Smooth muscle cell (in vitro differentiated cells): ENCODE data around the gene WDFY1. TPM values are rescaled to one million over a fixed set of nuclear protein-coding genes. Genes with fewer than 3 reads are reported as not detected.

ENCODE experiments used
- DNase-seq: peaks from one replicate; lab custom pipeline; 2025; ENCODE audit not compliant: unreplicated experiment; lab: John Stamatoyannopoulos, UW
- H2AFZ ChIP-seq: fragments of 200-600 bp; sonication (generic); 2 replicates; pipeline ENCODE4 v1.6.0; 2016; ENCODE audit warnings: antibody characterized with exemption, low read depth, mild to moderate bottlenecking
- H3F3A ChIP-seq: fragments of 200-600 bp; sonication (generic); 2 replicates; pipeline ENCODE4 v1.6.0; 2017; ENCODE audit warnings: antibody characterized with exemption, low read depth
- H3K27ac ChIP-seq: fragments of 200-600 bp; sonication (generic); 2 replicates; pipeline ENCODE4 v1.5.1; 2016; ENCODE audit warnings: low read depth, mild to moderate bottlenecking
- H3K27me3 ChIP-seq: fragments of 200-600 bp; sonication (generic); 2 replicates; pipeline ENCODE4 v1.6.1; 2016; ENCODE audit warnings: low read depth, mild to moderate bottlenecking
- H3K36me3 ChIP-seq: fragments of 200-600 bp; sonication (generic); 2 replicates; pipeline ENCODE4 v1.5.1; 2016; ENCODE audit warnings: low read depth
- H3K4me1 ChIP-seq: fragments of 200-600 bp; sonication (generic); 2 replicates; pipeline ENCODE4 v1.5.1; 2016; ENCODE audit warnings: low read depth
- H3K4me2 ChIP-seq: fragments of 200-600 bp; sonication (generic); 2 replicates; pipeline ENCODE4 v1.6.0; 2016; ENCODE audit warnings: mild to moderate bottlenecking
- H3K4me3 ChIP-seq: fragments of 200-600 bp; sonication (generic); 2 replicates; pipeline ENCODE4 v1.5.1; 2016; ENCODE audit warnings: mild to moderate bottlenecking
- H3K79me2 ChIP-seq: fragments of 200-600 bp; sonication (generic); 2 replicates; pipeline ENCODE4 v1.6.0; 2016; ENCODE audit warnings: low read depth, mild to moderate bottlenecking
- H3K9ac ChIP-seq: fragments of 200-600 bp; sonication (generic); 2 replicates; pipeline ENCODE4 v1.6.0; 2016; ENCODE audit warnings: low read depth
- H3K9me3 ChIP-seq: fragments of 200-600 bp; sonication (generic); replicated peaks from 2 replicates; pipeline ENCODE4 v1.5.1; 2016; ENCODE audit warnings: low read depth
- H4K20me1 ChIP-seq: fragments of 200-600 bp; sonication (generic); 2 replicates; pipeline ENCODE4 v1.6.0; 2016; ENCODE audit warnings: low read depth
- WGBS: methylation state at CpG from one replicate; pipeline ENCODE4 v1.1.7; 2016; ENCODE audit warnings: low lambda C conversion rate; 5-methylcytosine and 5-hydroxymethylcytosine counted together
- polyA plus RNA-seq: library from polyadenylated mRNA; unstranded; fragments of >200 nt; fragmentation: Nextera tagmentation; extraction: Ambion mirVana; gene quantifications from 2 replicates; pipeline ENCODE4 v1.2.1, GENCODE V29; 2016
- total RNA-seq: library from RNA; depleted of rRNA; stranded (reverse); fragments of >200 nt; gene quantifications from 2 replicates; pipeline ENCODE4 v1.2.3, GENCODE V29; 2014
- TF ChIP-seq, protein P1 (sequence below): fragments of 200-600 bp; sonication (generic); IDR thresholded peaks from 2 replicates; pipeline ENCODE4 v1.5.1; 2017; ENCODE audit warnings: borderline replicate concordance, mild to moderate bottlenecking, antibody characterized with exemption; ENCODE audit not compliant: insufficient read depth, poor library complexity, severe bottlenecking

WDFY1 gene
- total and polyA plus RNA-seq, 2 experiments from 2014 or later: 31.6 to 58.6 TPM

DNA sequence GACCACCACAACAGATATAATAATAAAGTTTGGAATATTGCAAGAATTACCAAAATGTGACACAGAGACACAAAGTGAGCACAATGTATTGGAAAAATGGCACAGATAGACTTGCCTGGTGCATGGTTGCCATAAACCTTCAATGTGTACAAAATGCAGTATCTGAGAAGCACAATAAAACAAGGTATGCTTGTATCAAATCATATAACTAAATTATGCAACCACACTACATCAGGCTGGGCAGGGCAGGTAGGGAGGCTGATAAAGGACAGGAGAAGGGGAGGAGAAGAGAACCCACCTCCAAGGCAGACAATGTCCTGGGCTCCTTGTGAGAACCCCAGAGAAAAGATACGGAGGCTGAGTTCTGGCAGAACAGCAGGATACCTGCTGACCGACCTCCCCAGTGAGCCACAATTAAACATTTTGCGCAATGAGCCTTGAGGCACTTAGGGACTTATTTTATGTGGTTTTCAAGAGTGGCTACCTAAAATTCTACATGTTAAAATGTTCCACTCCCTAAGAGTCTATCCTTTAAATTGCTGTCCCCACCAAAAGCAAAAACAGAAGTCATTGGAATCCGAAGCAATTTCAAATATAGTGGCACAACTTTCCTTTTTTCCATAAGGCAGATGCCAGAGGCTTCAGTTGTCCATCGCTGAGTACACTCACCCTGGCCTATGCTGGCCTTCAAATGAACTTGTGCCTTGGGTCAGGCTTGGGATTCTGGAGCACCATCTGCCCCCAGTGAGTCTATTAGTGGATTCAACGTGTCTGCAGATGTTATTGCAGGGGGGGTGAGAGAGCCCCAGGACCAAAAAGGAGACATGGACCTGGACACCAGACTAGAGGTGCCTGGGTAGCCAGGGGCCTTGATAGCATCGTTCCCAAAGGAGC lies 16.8 kb downstream of the WDFY1 start:
- Histone ChIP-seq H3K4me1 (no peaks in the 10 kb centered on the region), H3F3A (no peaks in the 10 kb centered on the region), H3K9me3 (no peaks in the 10 kb centered on the region), H3K36me3 (no peaks in the 10 kb centered on the region), H3K4me2 (no peak overlapping the region), H3K9ac (no peak overlapping the region), H3K27ac (no peak overlapping the region), H3K79me2 (peaks cover 82% of the 10 kb centered on the region), H2AFZ (no peak overlapping the region), H4K20me1 (peaks cover 71% of the 10 kb centered on the region), H3K27me3 (no peaks in the 10 kb centered on the region), H3K4me3 (no peak overlapping the region)
- TF ChIP-seq, protein P1, sequence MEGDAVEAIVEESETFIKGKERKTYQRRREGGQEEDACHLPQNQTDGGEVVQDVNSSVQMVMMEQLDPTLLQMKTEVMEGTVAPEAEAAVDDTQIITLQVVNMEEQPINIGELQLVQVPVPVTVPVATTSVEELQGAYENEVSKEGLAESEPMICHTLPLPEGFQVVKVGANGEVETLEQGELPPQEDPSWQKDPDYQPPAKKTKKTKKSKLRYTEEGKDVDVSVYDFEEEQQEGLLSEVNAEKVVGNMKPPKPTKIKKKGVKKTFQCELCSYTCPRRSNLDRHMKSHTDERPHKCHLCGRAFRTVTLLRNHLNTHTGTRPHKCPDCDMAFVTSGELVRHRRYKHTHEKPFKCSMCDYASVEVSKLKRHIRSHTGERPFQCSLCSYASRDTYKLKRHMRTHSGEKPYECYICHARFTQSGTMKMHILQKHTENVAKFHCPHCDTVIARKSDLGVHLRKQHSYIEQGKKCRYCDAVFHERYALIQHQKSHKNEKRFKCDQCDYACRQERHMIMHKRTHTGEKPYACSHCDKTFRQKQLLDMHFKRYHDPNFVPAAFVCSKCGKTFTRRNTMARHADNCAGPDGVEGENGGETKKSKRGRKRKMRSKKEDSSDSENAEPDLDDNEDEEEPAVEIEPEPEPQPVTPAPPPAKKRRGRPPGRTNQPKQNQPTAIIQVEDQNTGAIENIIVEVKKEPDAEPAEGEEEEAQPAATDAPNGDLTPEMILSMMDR: no peak
- no peak for DNase-seq
- WGBS: 94% methylated on average over 7 of the region's 7 CpGs

DNA sequence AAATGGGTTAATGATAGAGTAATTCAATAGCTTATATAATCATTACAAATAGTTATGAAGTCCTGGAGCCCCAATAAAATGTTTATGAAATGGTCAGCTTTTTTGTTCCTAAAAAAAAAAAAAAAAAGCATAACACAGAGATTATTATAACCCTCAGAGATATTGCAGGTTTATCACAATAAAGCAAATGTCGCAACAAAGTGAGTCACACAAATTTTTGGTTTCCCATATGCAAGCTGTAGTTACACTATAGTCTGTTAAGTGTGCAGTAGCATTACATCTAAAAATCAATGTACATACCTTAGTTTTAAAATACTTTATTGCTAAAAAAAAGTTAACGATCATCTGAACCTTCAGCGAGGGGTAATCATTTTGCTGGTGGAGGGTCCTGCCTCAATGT lies 20.0 kb downstream of the WDFY1 start:
- H2AFZ ChIP-seq: no peak overlapping the region
- H3K4me3 ChIP-seq: no peak overlapping the region
- H3K79me2 ChIP-seq: peaks cover 85% of the 10 kb centered on the region
- no peak overlapping the region for H3K9ac ChIP-seq
- no peaks in the 10 kb centered on the region for H3F3A ChIP-seq
- no peak for DNase-seq
- H3K9me3 ChIP-seq: no peaks in the 10 kb centered on the region
- H3K4me1 ChIP-seq: no peaks in the 10 kb centered on the region
- no peaks in the 10 kb centered on the region for H3K27me3 ChIP-seq
- TF ChIP-seq, protein P1: no peak
- no peak overlapping the region for H3K27ac ChIP-seq
- no peak overlapping the region for H3K4me2 ChIP-seq
- peaks cover 71% of the 10 kb centered on the region for H4K20me1 ChIP-seq
- WGBS: 94% methylated on average over 3 of the region's 3 CpGs
- no peaks in the 10 kb centered on the region for H3K36me3 ChIP-seq

DNA sequence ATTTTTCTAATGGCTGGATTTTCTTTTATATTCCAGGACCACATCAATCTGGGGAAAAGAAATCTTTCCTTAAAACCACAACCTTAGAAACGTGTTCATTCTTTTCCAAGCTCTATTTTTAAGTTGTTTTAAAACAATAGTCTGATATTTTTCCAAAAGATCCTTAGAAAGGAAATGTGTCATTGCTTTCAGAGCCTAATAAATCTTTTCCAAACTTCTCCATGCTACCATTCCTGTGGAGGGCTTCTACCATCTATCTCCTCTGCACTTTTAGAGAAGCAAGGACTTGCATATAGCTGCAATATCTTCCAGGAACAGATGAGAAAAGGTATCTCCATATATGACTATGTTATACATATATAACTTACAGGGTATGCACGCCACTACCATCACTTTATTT lies 21.2 kb downstream of the WDFY1 start:
- Histone ChIP-seq H3K4me1 (no peaks in the 10 kb centered on the region), H3K27me3 (no peaks in the 10 kb centered on the region), H3K4me2 (no peak overlapping the region), H3K9me3 (no peaks in the 10 kb centered on the region), H3F3A (no peaks in the 10 kb centered on the region), H3K36me3 (no peaks in the 10 kb centered on the region), H3K9ac (no peak overlapping the region), H2AFZ (no peak overlapping the region), H4K20me1 (peaks cover 72% of the 10 kb centered on the region), H3K27ac (no peak overlapping the region), H3K4me3 (no peak overlapping the region), H3K79me2 (peaks cover 95% of the 10 kb centered on the region)
- DNase-seq: no peak
- TF ChIP-seq, protein P1: no peak
- WGBS: 95% methylated on average over 2 of the region's 2 CpGs

DNA sequence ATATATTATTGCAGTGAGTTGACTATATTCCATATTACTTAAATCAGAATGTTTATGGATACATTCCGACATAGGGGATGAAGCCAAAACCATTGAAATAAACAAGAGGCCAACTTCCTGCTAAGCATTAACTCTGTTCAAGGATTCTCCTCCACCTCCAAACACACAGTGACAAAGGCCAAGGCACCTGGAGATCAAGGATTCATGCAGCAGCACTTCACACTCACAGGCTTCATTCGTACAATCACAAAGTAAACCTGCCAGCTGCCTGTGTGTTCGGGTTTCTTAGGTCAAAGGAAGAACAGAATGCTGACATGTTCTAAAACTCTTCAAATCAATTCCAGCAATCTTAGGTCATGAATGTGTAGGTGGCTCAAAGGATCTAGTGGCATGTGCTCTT lies 22.8 kb downstream of the WDFY1 start:
- H3K4me3 ChIP-seq: no peak overlapping the region
- H3K4me2 ChIP-seq: no peak overlapping the region
- DNase-seq: no peak
- 94% methylated on average over 3 of the region's 3 CpGs for WGBS
- H3K27ac ChIP-seq: no peak overlapping the region
- no peak overlapping the region for H3K9ac ChIP-seq
- TF ChIP-seq, protein P1: no peak
- peaks cover 75% of the 10 kb centered on the region for H4K20me1 ChIP-seq
- H3K9me3 ChIP-seq: no peaks in the 10 kb centered on the region
- H3K36me3 ChIP-seq: no peaks in the 10 kb centered on the region
- no peak overlapping the region for H2AFZ ChIP-seq
- H3K4me1 ChIP-seq: no peaks in the 10 kb centered on the region
- H3F3A ChIP-seq: no peaks in the 10 kb centered on the region
- H3K27me3 ChIP-seq: no peaks in the 10 kb centered on the region
- H3K79me2 ChIP-seq: peaks cover 85% of the 10 kb centered on the region
